ENCODE data around the gene UGGT2.

The UGGT2 gene

DNA sequence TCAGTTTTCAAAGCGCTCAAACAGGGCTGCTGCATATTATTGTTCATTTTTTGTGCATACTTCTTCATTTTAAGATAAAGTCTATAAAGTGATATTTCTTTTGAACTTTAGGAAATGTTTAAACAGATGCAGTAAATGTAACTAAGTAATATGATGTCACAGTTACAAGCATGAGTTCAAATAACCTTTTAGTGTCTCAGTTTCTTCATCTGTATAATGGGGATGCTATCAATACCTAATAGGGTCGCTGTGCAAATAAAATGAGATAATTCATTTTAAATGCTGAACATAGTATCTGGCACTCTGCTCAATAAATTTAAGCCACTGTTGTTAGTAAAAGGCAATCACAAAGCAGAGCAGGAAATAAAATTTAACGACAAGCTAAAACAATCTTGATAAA lies 97.5 kb downstream of the UGGT2 start:
- TF ChIP-seq, protein P1, sequence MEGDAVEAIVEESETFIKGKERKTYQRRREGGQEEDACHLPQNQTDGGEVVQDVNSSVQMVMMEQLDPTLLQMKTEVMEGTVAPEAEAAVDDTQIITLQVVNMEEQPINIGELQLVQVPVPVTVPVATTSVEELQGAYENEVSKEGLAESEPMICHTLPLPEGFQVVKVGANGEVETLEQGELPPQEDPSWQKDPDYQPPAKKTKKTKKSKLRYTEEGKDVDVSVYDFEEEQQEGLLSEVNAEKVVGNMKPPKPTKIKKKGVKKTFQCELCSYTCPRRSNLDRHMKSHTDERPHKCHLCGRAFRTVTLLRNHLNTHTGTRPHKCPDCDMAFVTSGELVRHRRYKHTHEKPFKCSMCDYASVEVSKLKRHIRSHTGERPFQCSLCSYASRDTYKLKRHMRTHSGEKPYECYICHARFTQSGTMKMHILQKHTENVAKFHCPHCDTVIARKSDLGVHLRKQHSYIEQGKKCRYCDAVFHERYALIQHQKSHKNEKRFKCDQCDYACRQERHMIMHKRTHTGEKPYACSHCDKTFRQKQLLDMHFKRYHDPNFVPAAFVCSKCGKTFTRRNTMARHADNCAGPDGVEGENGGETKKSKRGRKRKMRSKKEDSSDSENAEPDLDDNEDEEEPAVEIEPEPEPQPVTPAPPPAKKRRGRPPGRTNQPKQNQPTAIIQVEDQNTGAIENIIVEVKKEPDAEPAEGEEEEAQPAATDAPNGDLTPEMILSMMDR (conservative IDR thresholded peaks at IDR 0.05): no peak
- H3K27ac ChIP-seq: no peak overlapping the region

DNA sequence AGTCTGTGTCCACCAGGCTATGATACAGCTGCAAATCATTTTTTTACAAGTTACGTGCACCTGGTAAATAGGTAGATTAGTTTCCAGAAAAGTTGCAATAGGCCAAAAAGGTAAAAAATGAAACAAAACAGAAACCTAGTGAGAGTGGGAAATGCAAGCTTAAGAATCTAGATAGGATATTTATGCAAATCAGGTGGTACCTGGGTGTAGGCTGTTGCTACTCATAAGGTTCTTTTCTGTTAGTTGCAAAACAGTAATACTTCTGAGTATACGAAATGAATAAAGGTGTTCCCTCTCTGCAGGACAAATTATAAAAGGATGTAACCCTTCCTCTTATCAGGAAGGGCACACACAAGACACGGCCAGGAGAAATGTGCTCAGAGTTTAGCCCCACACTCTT lies 97.9 kb downstream of the UGGT2 start:
- TF ChIP-seq, protein P1 (conservative IDR thresholded peaks at IDR 0.05): no peak
- H3K27ac ChIP-seq: no peak overlapping the region

DNA sequence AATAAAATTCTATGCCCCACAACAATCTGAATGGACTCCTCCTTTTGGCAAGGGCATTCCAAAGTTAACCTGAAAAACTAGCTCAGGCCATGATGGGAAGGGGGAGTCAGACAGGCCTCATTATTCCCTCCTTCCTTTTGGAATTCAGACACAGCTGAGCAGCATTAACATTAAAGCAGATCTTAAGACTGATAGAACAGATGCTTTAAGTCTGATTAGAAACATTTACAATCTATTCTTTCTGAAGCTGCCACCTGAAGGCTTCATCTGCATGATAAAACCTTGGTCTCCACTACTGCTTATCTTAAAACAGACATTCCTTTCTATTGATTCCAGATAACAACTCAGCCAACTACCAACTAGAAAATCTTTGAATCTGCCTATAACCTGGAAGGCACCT lies 98.9 kb downstream of the UGGT2 start:
- no peak overlapping the region for H3K27ac ChIP-seq
- TF ChIP-seq, protein P1 (conservative IDR thresholded peaks at IDR 0.05): no peak

DNA sequence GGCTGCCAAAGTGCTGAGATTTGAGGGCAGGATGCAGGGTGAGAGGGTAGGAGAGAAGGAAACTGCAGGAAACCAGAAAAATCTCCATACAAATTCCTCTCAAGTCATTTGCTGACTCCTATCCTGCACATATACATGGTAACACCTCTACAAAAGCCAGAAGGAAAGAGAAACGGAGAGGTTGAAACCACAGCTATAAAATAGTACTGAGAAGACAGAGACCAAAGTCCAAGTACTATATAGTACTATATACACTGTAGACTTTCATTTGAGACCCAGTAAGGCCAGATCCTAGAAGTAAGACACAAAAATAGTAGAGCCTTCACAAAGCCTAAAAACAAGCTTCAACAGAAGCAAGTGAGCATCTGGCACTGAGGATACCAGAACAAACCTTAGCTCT lies 103.1 kb downstream of the UGGT2 start:
- TF ChIP-seq, protein P1 (conservative IDR thresholded peaks at IDR 0.05): no peak
- H3K27ac ChIP-seq: no peak overlapping the region

DNA sequence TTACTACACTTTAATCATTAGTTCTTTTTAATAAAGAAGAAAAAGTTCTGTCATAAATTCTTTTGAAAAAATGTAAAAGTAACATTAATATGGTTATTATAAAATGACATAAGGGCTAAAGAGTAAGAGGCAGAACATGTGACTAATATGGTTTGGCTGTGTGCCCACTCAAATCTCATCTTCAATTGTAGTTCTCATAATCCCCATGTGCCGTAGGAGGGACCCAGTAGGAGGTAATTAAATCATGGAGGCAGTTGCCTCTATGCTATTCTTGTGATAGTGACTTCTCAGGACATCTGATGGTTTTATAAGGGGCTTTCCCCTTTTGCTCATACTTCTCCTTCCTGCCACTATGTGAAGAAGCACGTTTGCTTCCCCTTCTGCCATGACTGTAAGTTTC lies 104.5 kb downstream of the UGGT2 start:
- TF ChIP-seq, protein P1 (conservative IDR thresholded peaks at IDR 0.05): no peak
- no peak overlapping the region for H3K27ac ChIP-seq

DNA sequence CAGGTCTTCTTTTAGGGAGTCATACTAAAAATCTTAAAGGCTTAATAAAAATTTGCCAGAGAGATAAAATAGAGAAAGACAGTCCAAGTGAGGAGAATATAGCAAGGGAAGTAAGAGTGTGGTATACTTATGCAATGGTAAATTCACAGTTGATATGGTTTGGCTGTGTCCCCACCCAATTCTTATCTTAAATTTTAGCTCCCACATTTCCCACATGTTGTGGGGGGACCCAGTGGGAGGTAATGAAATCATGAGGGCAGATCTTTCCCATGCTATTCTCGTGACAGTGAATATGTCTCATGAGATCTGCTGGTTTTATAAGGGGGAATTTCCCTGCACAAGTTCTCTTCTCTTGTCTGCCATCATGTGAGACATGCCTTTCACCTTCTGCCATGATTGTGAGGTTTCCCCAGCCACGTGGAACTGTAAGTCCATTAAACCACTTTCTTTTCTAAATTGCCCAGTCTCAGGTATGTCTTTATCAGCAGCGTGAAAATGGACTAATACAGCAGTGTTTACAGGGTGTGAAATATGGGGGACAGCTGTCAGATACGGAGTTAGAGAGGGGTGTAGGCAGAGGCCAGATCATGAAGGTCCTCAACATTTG lies 115.4 kb downstream of the UGGT2 start:
- TF ChIP-seq, protein P1 (conservative IDR thresholded peaks at IDR 0.05): no peak
- no peak overlapping the region for H3K27ac ChIP-seq

DNA sequence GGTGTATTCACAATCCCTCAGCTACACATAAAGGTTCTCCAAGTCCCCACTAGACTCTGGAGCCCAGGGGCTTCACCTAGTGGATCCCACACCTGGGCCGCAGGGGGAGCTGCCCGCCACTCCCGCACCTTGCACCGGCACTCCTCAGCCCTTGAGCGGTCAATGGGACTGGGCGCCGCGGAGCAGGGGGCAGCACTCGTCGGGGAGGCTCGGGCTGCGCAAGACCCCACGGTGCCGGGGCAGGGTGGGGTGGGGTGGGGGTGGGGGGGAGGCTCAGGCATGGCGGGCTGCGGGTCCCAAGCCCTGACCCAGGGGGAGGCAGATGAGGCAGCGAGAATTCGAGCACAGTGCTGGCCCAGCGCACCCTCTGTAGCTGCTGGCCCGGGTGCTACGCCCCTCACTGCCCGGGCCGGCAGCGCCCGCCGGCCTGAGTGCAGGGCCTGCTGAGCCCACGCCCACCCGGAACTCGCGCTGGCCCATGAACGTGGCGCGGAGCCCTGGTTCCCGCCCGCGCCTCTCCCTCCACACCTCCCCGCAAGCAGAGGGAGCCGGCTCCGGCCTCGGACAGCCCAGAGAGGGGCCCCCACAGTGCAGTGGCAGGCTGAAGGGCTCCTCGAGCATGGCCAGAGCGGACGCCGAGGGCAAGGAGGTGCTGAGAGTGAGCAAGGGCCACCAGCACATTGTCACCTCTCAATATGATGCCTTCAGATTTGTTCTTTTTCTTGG lies 121.7 kb downstream of the UGGT2 start:
- TF ChIP-seq, protein P1 (conservative IDR thresholded peaks at IDR 0.05): no peak
- H3K27ac ChIP-seq: no peak overlapping the region
